Glutamatergic neuron (in vitro differentiated cells): ENCODE data around the gene LARP1. TPM values are rescaled to one million over a fixed set of nuclear protein-coding genes. Genes with fewer than 3 reads are reported as not detected.

ENCODE experiments used
- DNase-seq: peaks from one replicate; pipeline ENCODE4 v3.0.0; 2022
- H3K27ac Mint-ChIP-seq: one replicate; pipeline ENCODE4 v1.8.0; 2020; ENCODE audit warnings: mild to moderate bottlenecking, mixed read lengths, inconsistent platforms; ENCODE audit not compliant: unreplicated experiment
- H3K27me3 Mint-ChIP-seq: one replicate; pipeline ENCODE4 v1.8.0; 2020; ENCODE audit warnings: mild to moderate bottlenecking, moderate library complexity, mixed read lengths, inconsistent platforms; ENCODE audit not compliant: unreplicated experiment
- H3K36me3 Mint-ChIP-seq: one replicate; pipeline ENCODE4 v1.8.0; 2020; ENCODE audit warnings: mild to moderate bottlenecking, mixed read lengths, inconsistent platforms; ENCODE audit not compliant: unreplicated experiment
- H3K4me1 Mint-ChIP-seq: one replicate; pipeline ENCODE4 v1.8.0; 2020; ENCODE audit warnings: mild to moderate bottlenecking, low read depth, mixed read lengths, inconsistent platforms; ENCODE audit not compliant: unreplicated experiment
- H3K4me3 Mint-ChIP-seq: one replicate; pipeline ENCODE4 v1.8.0; 2020; ENCODE audit warnings: mild to moderate bottlenecking, mixed read lengths, inconsistent platforms; ENCODE audit not compliant: unreplicated experiment
- H3K9me3 Mint-ChIP-seq: one replicate; pipeline ENCODE4 v1.8.0; 2020; ENCODE audit warnings: mild to moderate bottlenecking, moderate library complexity, mixed read lengths, inconsistent platforms; ENCODE audit not compliant: unreplicated experiment
- microRNA-seq: library from miRNA; unstranded; fragments of <30 nt; microRNA quantifications from one replicate; pipeline ENCODE4, GENCODE V29; 2020; ENCODE audit not compliant: unreplicated experiment
- total RNA-seq: library from RNA; stranded (reverse); fragmentation: NEBNext Ultra II Directional; extraction: Animal tissue kit (Norgen Biotek cat#: 25700); gene quantifications from one replicate; pipeline ENCODE4 v1.2.1, GENCODE V29; 2021; ENCODE audit not compliant: unreplicated experiment
- TF ChIP-seq, protein P1 (sequence below): fragments of 200-600 bp; sonication (generic); IDR thresholded peaks from one replicate; pipeline ENCODE4 v1.5.0; 2021; ENCODE audit not compliant: partially characterized antibody, unreplicated experiment

LARP1 gene
- total RNA-seq, 1 donor from 2014 or later: 199 TPM

DNA sequence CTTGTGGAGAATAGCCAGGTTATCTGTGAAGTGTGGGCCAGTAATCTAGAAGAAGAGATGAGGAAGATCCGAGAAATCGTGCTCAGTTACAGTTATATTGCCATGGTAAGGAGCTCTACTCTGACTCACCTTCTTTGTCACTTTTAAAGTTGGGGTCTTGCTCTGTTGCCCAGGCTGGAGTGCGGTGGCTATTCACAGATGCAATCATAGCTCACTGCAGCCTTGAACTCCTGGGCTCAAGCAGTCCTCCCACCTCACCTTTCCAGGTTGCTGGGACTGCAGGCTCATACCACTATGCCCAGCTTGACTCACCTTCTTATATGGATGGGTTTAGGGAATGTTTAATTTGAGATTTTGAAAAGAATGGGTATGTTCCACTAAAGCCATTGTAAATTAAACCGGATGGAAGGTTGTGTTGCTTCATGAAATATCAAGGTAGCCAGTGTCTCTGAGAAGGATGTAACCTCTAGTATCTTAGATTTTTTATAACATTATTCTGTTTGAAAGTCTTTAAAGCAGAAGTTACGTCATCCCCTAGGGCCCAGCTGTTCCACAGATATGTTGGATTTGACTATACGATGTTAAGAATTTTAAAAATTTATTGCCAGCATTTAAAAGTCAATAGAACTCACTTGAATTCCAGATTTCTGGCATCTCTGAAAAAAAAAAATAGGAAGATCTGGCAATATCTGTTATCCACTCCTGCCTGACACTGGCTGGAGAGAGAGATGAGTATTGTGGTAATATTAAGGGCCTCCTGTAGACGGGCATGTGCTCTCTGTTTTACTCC, 108.3 kb downstream of the LARP1 start:
- DNase-seq: no peak
- Mint-ChIP-seq H3K9me3 (peaks cover under 1% of the 10 kb centered on the region), H3K4me1 (peaks cover 15% of the 10 kb centered on the region), H3K36me3 (no peaks in the 10 kb centered on the region), H3K4me3 (no peak overlapping the region), H3K27me3 (peaks cover 4% of the 10 kb centered on the region), H3K27ac (no peak overlapping the region)
- TF ChIP-seq, protein P1, sequence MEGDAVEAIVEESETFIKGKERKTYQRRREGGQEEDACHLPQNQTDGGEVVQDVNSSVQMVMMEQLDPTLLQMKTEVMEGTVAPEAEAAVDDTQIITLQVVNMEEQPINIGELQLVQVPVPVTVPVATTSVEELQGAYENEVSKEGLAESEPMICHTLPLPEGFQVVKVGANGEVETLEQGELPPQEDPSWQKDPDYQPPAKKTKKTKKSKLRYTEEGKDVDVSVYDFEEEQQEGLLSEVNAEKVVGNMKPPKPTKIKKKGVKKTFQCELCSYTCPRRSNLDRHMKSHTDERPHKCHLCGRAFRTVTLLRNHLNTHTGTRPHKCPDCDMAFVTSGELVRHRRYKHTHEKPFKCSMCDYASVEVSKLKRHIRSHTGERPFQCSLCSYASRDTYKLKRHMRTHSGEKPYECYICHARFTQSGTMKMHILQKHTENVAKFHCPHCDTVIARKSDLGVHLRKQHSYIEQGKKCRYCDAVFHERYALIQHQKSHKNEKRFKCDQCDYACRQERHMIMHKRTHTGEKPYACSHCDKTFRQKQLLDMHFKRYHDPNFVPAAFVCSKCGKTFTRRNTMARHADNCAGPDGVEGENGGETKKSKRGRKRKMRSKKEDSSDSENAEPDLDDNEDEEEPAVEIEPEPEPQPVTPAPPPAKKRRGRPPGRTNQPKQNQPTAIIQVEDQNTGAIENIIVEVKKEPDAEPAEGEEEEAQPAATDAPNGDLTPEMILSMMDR: no peak

- no peak overlapping the region for H3K27ac Mint-ChIP-seq
- no peak overlapping the region for H3K4me3 Mint-ChIP-seq
- DNase-seq: no peak
- H3K4me1 Mint-ChIP-seq: peaks cover 7% of the 10 kb centered on the region
- H3K9me3 Mint-ChIP-seq: peaks cover 5% of the 10 kb centered on the region
- TF ChIP-seq, protein P1: no peak
- H3K36me3 Mint-ChIP-seq: no peaks in the 10 kb centered on the region
- no peaks in the 10 kb centered on the region for H3K27me3 Mint-ChIP-seq
These were observed 110.4 kb downstream of the LARP1 start for GRCh38 chr5:154865466-154866184.

GRCh38 chr5:154866841-154867240, 111.7 kb downstream of the LARP1 start:
- TF ChIP-seq, protein P1: no peak
- no peak overlapping the region for H3K4me3 Mint-ChIP-seq
- H3K9me3 Mint-ChIP-seq: peaks cover 5% of the 10 kb centered on the region
- no peak overlapping the region for H3K27ac Mint-ChIP-seq
- no peaks in the 10 kb centered on the region for H3K27me3 Mint-ChIP-seq
- no peaks in the 10 kb centered on the region for H3K36me3 Mint-ChIP-seq
- H3K4me1 Mint-ChIP-seq: peaks cover 7% of the 10 kb centered on the region
- no peak for DNase-seq

Small RNA genes lying within 50 kb of the gene (microRNA-seq; reads per million reads assigned to microRNA genes)
- gene MIR378H: not detected

Other genes with a start within 250 kb of the LARP1 start
- gene FAXDC2, start 95.2 kb downstream of the LARP1 start, total RNA-seq: 0.66 TPM
- gene CNOT8, start 103.2 kb downstream of the LARP1 start, total RNA-seq: 54.7 TPM
- 13.9 TPM for gene GEMIN5, start 182.8 kb downstream of the LARP1 start, total RNA-seq
- gene MRPL22, start 185.7 kb downstream of the LARP1 start, total RNA-seq: 38.4 TPM